DOHH2 (cell line): ENCODE results near the gene TUNAR.

Experiments used
- EZH2phosphoT487 ChIP-seq: fragments of 200-600 bp; sonication (generic); IDR thresholded peaks from 2 replicates; pipeline ENCODE4 v1.6.1; 2017; ENCODE audit warnings: borderline replicate concordance, mild to moderate bottlenecking, antibody characterized with exemption, low read length, moderate library complexity, mixed read lengths
- TF ChIP-seq, protein P1 (sequence below): fragments of 200-600 bp; sonication (generic); IDR thresholded peaks from one replicate; pipeline ENCODE4 v1.5.1; 2014; ENCODE audit warnings: antibody characterized with exemption, mild to moderate bottlenecking, low read depth, low read length; ENCODE audit not compliant: poor library complexity, severe bottlenecking

DNA sequence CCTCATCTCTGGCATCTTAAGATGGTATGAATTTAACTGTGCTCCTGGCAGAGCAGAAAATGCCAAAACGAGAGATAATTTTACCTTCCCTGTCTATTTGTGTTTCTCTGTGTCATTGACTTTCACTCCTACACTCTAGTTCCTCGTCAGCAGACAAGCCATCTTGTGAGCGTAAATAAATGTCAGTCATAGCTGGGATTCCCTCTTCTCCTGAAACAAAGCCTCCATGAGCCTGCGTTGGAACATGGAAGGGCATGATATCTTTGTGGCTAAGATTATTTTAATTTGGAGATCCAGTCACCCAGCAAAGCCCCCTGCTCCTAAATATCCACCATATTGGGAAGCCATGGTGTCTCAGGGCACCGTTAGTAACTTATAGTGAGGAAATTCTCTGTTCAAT is 37.8 kb upstream of the TUNAR start:
- TF ChIP-seq, protein P1, sequence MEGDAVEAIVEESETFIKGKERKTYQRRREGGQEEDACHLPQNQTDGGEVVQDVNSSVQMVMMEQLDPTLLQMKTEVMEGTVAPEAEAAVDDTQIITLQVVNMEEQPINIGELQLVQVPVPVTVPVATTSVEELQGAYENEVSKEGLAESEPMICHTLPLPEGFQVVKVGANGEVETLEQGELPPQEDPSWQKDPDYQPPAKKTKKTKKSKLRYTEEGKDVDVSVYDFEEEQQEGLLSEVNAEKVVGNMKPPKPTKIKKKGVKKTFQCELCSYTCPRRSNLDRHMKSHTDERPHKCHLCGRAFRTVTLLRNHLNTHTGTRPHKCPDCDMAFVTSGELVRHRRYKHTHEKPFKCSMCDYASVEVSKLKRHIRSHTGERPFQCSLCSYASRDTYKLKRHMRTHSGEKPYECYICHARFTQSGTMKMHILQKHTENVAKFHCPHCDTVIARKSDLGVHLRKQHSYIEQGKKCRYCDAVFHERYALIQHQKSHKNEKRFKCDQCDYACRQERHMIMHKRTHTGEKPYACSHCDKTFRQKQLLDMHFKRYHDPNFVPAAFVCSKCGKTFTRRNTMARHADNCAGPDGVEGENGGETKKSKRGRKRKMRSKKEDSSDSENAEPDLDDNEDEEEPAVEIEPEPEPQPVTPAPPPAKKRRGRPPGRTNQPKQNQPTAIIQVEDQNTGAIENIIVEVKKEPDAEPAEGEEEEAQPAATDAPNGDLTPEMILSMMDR: no peak
- no peak for TF ChIP-seq EZH2phosphoT487
